ENCODE measurements around the gene SMC6.

SMC6 gene

GRCh38 chr2:17710547-17711248 is 42.9 kb downstream of the SMC6 start:
- DNase-seq, result no peak

- no peak for DNase-seq
Observed at GRCh38 chr2:17709897-17710296, 43.7 kb downstream of the SMC6 start.

GRCh38 chr2:17708501-17708900 is 45.1 kb downstream of the SMC6 start:
- DNase-seq, result no peak

GRCh38 chr2:17706845-17707244 is 46.8 kb downstream of the SMC6 start:
- DNase-seq, result no peak

- no peak for DNase-seq
Observed at GRCh38 chr2:17690776-17691175, 62.8 kb downstream of the SMC6 start.

- DNase-seq, result no peak
Observed at GRCh38 chr2:17689010-17689409, 64.6 kb downstream of the SMC6 start.

- no peak for DNase-seq
Observed at GRCh38 chr2:17688600-17688999, 65.0 kb downstream of the SMC6 start.

- DNase-seq, result no peak
Observed at GRCh38 chr2:17683981-17684380, 69.6 kb downstream of the SMC6 start.

GRCh38 chr2:17682098-17682857 is 71.3 kb downstream of the SMC6 start:
- no peak for DNase-seq

- DNase-seq, result no peak
Observed at GRCh38 chr2:17680119-17680518, 73.5 kb downstream of the SMC6 start.

- no peak for DNase-seq
Observed at GRCh38 chr2:17674817-17675216, 78.8 kb downstream of the SMC6 start.

GRCh38 chr2:17672583-17673317 is 80.9 kb downstream of the SMC6 start:
- no peak for DNase-seq

GRCh38 chr2:17667898-17668297 is 85.7 kb downstream of the SMC6 start:
- no peak for DNase-seq

- no peak for DNase-seq
Observed at GRCh38 chr2:17664534-17664933, 89.1 kb downstream of the SMC6 start.

GRCh38 chr2:17662723-17663122 is 90.9 kb downstream of the SMC6 start:
- DNase-seq, result no peak

- DNase-seq, result no peak
Observed at GRCh38 chr2:17661460-17661859, 92.2 kb downstream of the SMC6 start.

- DNase-seq, result no peak
Observed at GRCh38 chr2:17660219-17660618, 93.4 kb downstream of the SMC6 start.

- no peak for DNase-seq
Observed at GRCh38 chr2:17658251-17658843, 95.3 kb downstream of the SMC6 start.

- no peak for DNase-seq
Observed at GRCh38 chr2:17657759-17658158, 95.9 kb downstream of the SMC6 start.

- DNase-seq, result no peak
Observed at GRCh38 chr2:17652681-17653394, 100.8 kb downstream of the SMC6 start.

GRCh38 chr2:17649026-17649425 is 104.6 kb downstream of the SMC6 start:
- no peak for DNase-seq

GRCh38 chr2:17648581-17648980 is 105.0 kb downstream of the SMC6 start:
- no peak for DNase-seq
